Neural progenitor cell (in vitro differentiated cells): ENCODE results near the gene BAK1.

Experiments
- CTCF ChIP-seq: fragments of 200-600 bp; sonication (generic); IDR thresholded peaks from 2 replicates; pipeline ENCODE4 v1.5.1; 2017; ENCODE audit warnings: antibody characterized with exemption, mild to moderate bottlenecking
- EZH2 ChIP-seq: fragments of 200-600 bp; sonication (generic); IDR thresholded peaks from 2 replicates; pipeline ENCODE4 v1.6.1; 2017; ENCODE audit warnings: antibody characterized with exemption, mild to moderate bottlenecking, moderate library complexity
- EZH2phosphoT487 ChIP-seq: fragments of 200-600 bp; sonication (generic); IDR thresholded peaks from 2 replicates; pipeline ENCODE4 v1.6.1; 2017; ENCODE audit warnings: antibody characterized with exemption

GRCh38 chr6:33627876-33628275 lies 47.8 kb upstream of the BAK1 start:
- TF ChIP-seq EZH2phosphoT487 (no peak), CTCF (no peak), EZH2 (no peak)
